MM.1S (cell line): ENCODE data around the gene SLFN12.
"Not testable (repeated sequence)": the region's sequence is repeated elsewhere in the genome, so short reads cannot be mapped to it uniquely, and the experiment has no call there.

Source experiments
- DNase-seq: peaks from one replicate; pipeline ENCODE4 v3.0.0-alpha.2; 2015
- H2AFZ ChIP-seq: fragments of 300-600 bp; sonication (generic); 2 replicates; pipeline ENCODE4 v1.6.0; 2016; ENCODE audit warnings: antibody characterized with exemption, low read length
- H3F3A ChIP-seq: fragments of 300-600 bp; sonication (generic); 2 replicates; pipeline ENCODE4 v1.6.1; 2016; ENCODE audit warnings: mild to moderate bottlenecking, antibody characterized with exemption, low read length, moderate library complexity, mixed read lengths; ENCODE audit not compliant: insufficient read depth
- H3K27ac ChIP-seq: fragments of 300-600 bp; sonication (generic); 2 replicates; pipeline ENCODE4 v1.5.1; 2016; ENCODE audit warnings: mild to moderate bottlenecking, low read length
- H3K27me3 ChIP-seq: fragments of 300-600 bp; sonication (generic); replicated peaks from 2 replicates; pipeline ENCODE4 v1.6.0; 2016; ENCODE audit warnings: low read length; ENCODE audit not compliant: insufficient read depth
- H3K36me3 ChIP-seq: fragments of 300-600 bp; sonication (generic); replicated peaks from 2 replicates; pipeline ENCODE4 v1.6.1; 2016; ENCODE audit warnings: mild to moderate bottlenecking, low read length, mixed read lengths; ENCODE audit not compliant: insufficient read depth
- H3K4me1 ChIP-seq: fragments of 300-600 bp; sonication (generic); 2 replicates; pipeline ENCODE4 v1.6.1; 2016; ENCODE audit warnings: low read length, mixed read lengths
- H3K4me2 ChIP-seq: fragments of 300-600 bp; sonication (generic); 2 replicates; pipeline ENCODE4 v1.6.0; 2016; ENCODE audit warnings: low read depth, low read length
- H3K4me3 ChIP-seq: fragments of 300-600 bp; sonication (generic); 2 replicates; pipeline ENCODE4 v1.5.1; 2016; ENCODE audit warnings: low read length, mixed read lengths
- H3K79me2 ChIP-seq: fragments of 300-600 bp; sonication (generic); 2 replicates; pipeline ENCODE4 v1.6.1; 2016; ENCODE audit warnings: mixed run types, low read length, mixed read lengths
- H3K9ac ChIP-seq: fragments of 300-600 bp; sonication (generic); 2 replicates; pipeline ENCODE4 v1.6.1; 2016; ENCODE audit warnings: low read length, mixed read lengths
- H3K9me2 ChIP-seq: fragments of 300-600 bp; sonication (generic); replicated peaks from 2 replicates; pipeline ENCODE4 v1.6.1; 2016; ENCODE audit warnings: mild to moderate bottlenecking, low read length, mixed read lengths; ENCODE audit not compliant: insufficient read depth
- H3K9me3 ChIP-seq: fragments of 300-600 bp; sonication (generic); replicated peaks from 2 replicates; pipeline ENCODE4 v1.6.1; 2016; ENCODE audit warnings: mild to moderate bottlenecking, low read length, mixed read lengths; ENCODE audit not compliant: insufficient read depth
- H4K20me1 ChIP-seq: fragments of 300-600 bp; sonication (generic); 2 replicates; pipeline ENCODE4 v1.6.1; 2016; ENCODE audit warnings: mild to moderate bottlenecking, low read length, moderate library complexity, mixed read lengths; ENCODE audit not compliant: insufficient read depth
- CTCF ChIP-seq: fragments of 300-600 bp; sonication (generic); IDR thresholded peaks from 2 replicates; pipeline ENCODE4 v1.5.1; 2016; ENCODE audit warnings: antibody characterized with exemption, low read length, mixed read lengths
- EZH2 ChIP-seq: fragments of 300-600 bp; sonication (generic); optimal IDR thresholded peaks from 2 replicates; pipeline ENCODE3; 2017; ENCODE audit warnings: low read depth, mild to moderate bottlenecking, antibody characterized with exemption, low read length, mixed read lengths
- EZH2phosphoT487 ChIP-seq: fragments of 300-600 bp; sonication (generic); IDR thresholded peaks from 2 replicates; pipeline ENCODE4 v1.6.1; 2018; ENCODE audit warnings: antibody characterized with exemption, low read length

Gene SLFN12

GRCh38 chr17:35416659-35417058 lies 15.6 kb downstream of the SLFN12 start:
- Histone ChIP-seq H3K4me1 (no peaks in the 10 kb centered on the region), H4K20me1 (no peaks in the 10 kb centered on the region), H3F3A (no peaks in the 10 kb centered on the region), H3K9me2 (no peaks in the 10 kb centered on the region), H3K9me3 (no peaks in the 10 kb centered on the region), H3K36me3 (0 out of 2 replicates have a peak, but pooled peaks cover 2% of the 10 kb centered on the region), H3K4me2 (no peak overlapping the region), H3K4me3 (no peak overlapping the region), H3K79me2 (no peaks in the 10 kb centered on the region), H3K27me3 (no peaks in the 10 kb centered on the region), H3K9ac (no peak overlapping the region), H2AFZ (no peak overlapping the region), H3K27ac (no peak overlapping the region)
- TF ChIP-seq CTCF (no peak), EZH2phosphoT487 (no peak), EZH2 (no peak)
- no peak for DNase-seq

DNA sequence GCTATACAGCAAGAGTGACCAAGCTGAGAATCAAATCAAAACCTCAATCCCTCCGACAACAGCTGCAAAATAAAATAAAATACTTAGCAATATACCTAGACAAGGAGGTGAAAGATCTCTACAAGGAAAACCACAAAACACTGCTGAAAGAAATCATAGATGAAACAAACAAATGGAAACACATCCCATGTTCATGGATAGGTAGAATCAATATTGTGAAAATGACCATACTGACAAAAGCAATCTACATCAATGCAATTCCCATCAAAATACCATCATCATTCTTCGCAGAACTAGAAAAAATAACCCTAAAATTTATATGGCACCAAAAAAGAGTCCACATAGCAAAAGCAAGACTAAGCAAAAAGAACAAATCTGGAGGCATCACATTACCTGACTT lies 17.6 kb downstream of the SLFN12 start:
- H3K36me3 ChIP-seq, H3K9ac ChIP-seq, H3K27ac ChIP-seq, H3K79me2 ChIP-seq, H3K4me3 ChIP-seq, H3K9me2 ChIP-seq, H2AFZ ChIP-seq, H3K27me3 ChIP-seq, H3K4me1 ChIP-seq, H4K20me1 ChIP-seq, H3F3A ChIP-seq, H3K9me3 ChIP-seq, H3K4me2 ChIP-seq, DNase-seq: not testable (repeated sequence)

DNA sequence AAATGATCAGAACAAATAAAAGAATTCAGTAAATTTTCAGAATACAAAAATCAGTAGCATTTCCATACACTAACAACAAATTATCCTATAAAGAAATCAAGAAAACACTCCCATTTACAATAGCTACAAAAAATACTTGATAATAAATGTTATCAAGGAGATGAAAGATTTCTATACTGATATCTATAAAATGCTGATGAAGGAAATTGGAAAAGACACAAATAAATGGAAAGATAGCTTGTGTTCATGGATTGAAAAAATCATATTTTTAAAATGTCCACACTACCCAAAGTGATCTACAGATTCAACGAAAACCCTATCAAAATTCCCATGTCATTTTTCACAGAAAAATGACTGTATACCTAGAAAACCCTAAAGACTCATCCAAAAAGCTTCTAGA lies 18.1 kb downstream of the SLFN12 start:
- Histone ChIP-seq H2AFZ (no peak overlapping the region), H3K4me1 (no peaks in the 10 kb centered on the region), H3K27me3 (no peaks in the 10 kb centered on the region), H3K9me3 (no peaks in the 10 kb centered on the region), H3K9me2 (no peaks in the 10 kb centered on the region), H3K4me3 (no peak overlapping the region), H4K20me1 (no peaks in the 10 kb centered on the region), H3K27ac (no peak overlapping the region), H3K36me3 (0 out of 2 replicates have a peak, but pooled peaks cover 2% of the 10 kb centered on the region), H3F3A (no peaks in the 10 kb centered on the region), H3K9ac (no peak overlapping the region), H3K4me2 (no peak overlapping the region), H3K79me2 (no peaks in the 10 kb centered on the region)
- TF ChIP-seq EZH2 (no peak), EZH2phosphoT487 (no peak), CTCF (no peak)
- no peak for DNase-seq

GRCh38 chr17:35407531-35407930 lies 24.8 kb downstream of the SLFN12 start:
- Histone ChIP-seq H3K4me3 (no peak overlapping the region), H3K9ac (no peak overlapping the region), H3K27me3 (no peaks in the 10 kb centered on the region), H2AFZ (no peak overlapping the region), H3K27ac (no peak overlapping the region), H3K4me2 (no peak overlapping the region), H3K79me2 (no peaks in the 10 kb centered on the region), H3F3A (no peaks in the 10 kb centered on the region), H3K4me1 (no peaks in the 10 kb centered on the region), H3K9me2 (no peaks in the 10 kb centered on the region), H3K9me3 (no peaks in the 10 kb centered on the region), H3K36me3 (no peaks in the 10 kb centered on the region), H4K20me1 (no peaks in the 10 kb centered on the region)
- no peak for DNase-seq
- TF ChIP-seq EZH2: no peak
- no peak for TF ChIP-seq CTCF
- no peak for TF ChIP-seq EZH2phosphoT487
